ENCODE data around the gene FRYL. TPM values are rescaled to one million over a fixed set of nuclear protein-coding genes. Genes with fewer than 3 reads are reported as not detected.
A peak's percentile ranks its signal among the peaks of the same experiment; 100 is the strongest.
"Not testable (repeated sequence)": the region's sequence is repeated elsewhere in the genome, so short reads cannot be mapped to it uniquely, and the experiment has no call there.

FRYL gene
- polyA plus RNA-seq, 1 donor from 2014 or later = 29.6 TPM

DNA sequence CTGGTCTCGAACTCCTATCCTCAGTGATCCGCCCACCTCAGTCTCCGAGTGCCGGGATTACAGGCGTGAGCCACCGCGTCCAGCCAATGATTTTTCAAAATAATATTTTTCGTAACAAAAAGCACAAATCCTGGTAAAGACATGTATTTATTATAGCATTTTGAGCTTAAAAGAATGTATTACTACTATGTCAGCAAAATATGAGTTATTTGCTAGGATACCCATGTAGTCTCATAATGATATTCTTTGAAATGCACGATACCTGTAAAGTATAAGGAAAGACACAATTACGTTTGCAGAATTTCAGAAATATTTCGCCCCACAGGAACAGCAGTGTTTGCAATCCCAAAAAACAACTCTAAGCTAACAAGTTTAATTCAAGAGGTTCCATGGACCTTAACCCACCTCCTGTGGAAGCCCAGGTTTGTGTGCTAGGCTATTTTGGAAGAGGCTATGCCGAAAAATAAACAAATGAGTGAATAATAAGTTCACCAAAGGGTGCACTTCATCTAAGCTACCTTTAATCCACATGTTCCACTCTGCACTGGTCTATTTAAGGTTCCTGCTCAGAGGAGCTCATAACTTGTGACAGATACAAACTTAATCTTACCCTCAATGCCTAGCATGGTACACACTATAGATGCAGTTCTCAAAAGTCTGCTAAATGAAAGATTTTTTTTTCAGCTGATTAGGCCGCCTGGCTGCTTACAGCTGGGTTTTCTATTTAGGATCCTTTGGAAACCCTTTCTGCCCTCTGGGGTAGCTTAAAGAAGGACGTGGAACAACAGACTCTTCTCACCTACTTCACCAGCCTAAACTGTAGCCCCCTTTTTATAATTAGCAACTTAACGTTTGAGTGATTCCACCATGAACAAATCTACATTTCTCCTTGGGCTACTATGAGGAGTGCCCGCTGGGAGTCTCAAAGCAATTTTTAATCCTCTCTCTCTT lies 5.0 kb downstream of the FRYL start:
- Mint-ChIP-seq H3K27me3 (no peaks in the 10 kb centered on the region), H3K9me3 (no peaks in the 10 kb centered on the region), H3K36me3 (no peaks in the 10 kb centered on the region), H3K4me3 (peak overlapping the region in 2 of 4 donors; percentile 12 to 48), H3K4me1 (peaks cover 41 to 60% (median 43%) of the 10 kb centered on the region in 3 donors), H3K27ac (peak overlapping the region in 1 of 3 donors; percentile 37)

DNA sequence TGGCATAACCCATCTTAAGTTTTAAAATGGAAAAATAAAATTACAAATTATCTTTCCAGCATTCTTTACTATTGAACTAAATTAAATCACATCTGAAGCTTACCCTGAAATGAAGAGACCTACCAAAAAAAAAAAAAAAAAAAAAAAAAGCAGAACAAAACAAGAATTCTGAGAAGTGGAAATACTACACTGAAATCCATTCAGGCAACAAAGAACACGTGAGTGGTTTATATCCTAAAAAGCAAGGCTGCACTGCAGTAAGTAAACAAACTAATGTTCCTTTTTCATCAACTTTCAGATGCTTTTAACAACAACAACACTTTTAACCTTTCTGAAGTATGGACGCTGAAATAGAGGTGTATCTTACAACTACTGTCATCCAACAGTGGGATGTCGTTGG lies 7.5 kb downstream of the FRYL start:
- Mint-ChIP-seq H3K9me3 (no peaks in the 10 kb centered on the region), H3K4me3 (peak overlapping the region in 1 of 4 donors; percentile 24), H3K27me3 (no peaks in the 10 kb centered on the region), H3K4me1 (peaks cover 39 to 58% (median 40%) of the 10 kb centered on the region in 3 donors), H3K27ac (peak overlapping the region in 1 of 3 donors; percentile 31), H3K36me3 (peaks cover 2% of the 10 kb centered on the region)

GRCh38 chr4:48767055-48767929 lies 12.8 kb downstream of the FRYL start:
- Mint-ChIP-seq H3K27ac (peak overlapping the region in 1 of 3 donors; percentile 77), H3K27me3 (no peaks in the 10 kb centered on the region), H3K4me3 (peak overlapping the region in 1 of 4 donors; percentile 39), H3K9me3 (no peaks in the 10 kb centered on the region), H3K36me3 (peaks cover 3% of the 10 kb centered on the region), H3K4me1 (peaks cover 36 to 49% (median 41%) of the 10 kb centered on the region in 3 donors)

- Mint-ChIP-seq H3K4me3 (peak overlapping the region in 2 of 4 donors; percentile 12 to 34), H3K27me3 (no peaks in the 10 kb centered on the region), H3K27ac (peak overlapping the region in 2 of 3 donors; percentile 38 to 64), H3K4me1 (peaks cover 33 to 45% (median 42%) of the 10 kb centered on the region in 3 donors), H3K36me3 (peaks cover 3% of the 10 kb centered on the region), H3K9me3 (no peaks in the 10 kb centered on the region)
These were observed 13.8 kb downstream of the FRYL start for GRCh38 chr4:48766131-48766792.

DNA sequence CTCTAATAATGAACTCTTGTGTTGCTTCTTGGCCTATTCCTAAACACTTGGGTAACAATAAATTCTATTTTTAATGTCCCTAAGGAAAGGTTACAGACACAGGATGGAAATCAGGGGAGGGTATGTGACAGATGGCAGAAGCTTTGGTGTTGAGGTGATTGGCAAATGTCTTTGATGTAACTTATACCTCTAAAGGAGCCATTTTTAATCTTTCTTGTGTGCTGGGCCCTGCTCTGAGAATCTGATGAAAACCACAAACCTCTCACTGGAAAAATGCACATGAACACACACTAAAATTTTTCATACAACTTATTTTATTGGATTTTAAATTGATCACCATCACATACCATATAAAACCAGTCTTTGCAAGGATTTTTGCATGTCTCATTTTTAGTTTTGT lies 17.7 kb downstream of the FRYL start:
- Mint-ChIP-seq H3K4me1 (peaks cover 31 to 38% (median 33%) of the 10 kb centered on the region in 3 donors), H3K27ac (no peak overlapping the region)

DNA sequence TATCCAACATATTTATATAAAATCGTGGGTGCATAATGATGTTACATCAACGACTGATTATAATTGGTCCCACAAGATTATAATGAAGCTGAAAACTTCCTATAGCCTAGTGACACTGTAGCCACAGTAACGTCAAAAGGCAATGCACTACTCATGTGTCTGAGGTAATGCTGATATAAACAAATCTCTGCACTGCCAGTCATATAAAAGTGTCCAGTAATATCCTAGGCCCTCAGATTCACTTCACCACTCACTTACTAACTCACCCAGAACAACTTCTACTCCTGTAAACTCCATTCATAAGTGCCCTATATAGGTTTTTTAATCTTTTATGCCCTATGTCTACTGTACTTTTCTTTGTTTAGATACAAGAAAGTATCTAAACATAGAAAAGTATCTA lies 18.8 kb downstream of the FRYL start:
- peaks cover 28 to 34% (median 30%) of the 10 kb centered on the region in 3 donors for H3K4me1 Mint-ChIP-seq
- H3K27me3 Mint-ChIP-seq = no peaks in the 10 kb centered on the region
- no peak overlapping the region for H3K4me3 Mint-ChIP-seq
- no peaks in the 10 kb centered on the region for H3K9me3 Mint-ChIP-seq
- H3K36me3 Mint-ChIP-seq = peaks cover 2% of the 10 kb centered on the region
- H3K27ac Mint-ChIP-seq = no peak overlapping the region

More for the DNA sequence above, 17.7 kb downstream of the FRYL start:
- no peak overlapping the region for H3K4me3 Mint-ChIP-seq
- no peaks in the 10 kb centered on the region for H3K27me3 Mint-ChIP-seq
- no peaks in the 10 kb centered on the region for H3K9me3 Mint-ChIP-seq
- H3K36me3 Mint-ChIP-seq = peaks cover 3% of the 10 kb centered on the region

- not testable (repeated sequence) for H3K36me3 Mint-ChIP-seq, H3K27ac Mint-ChIP-seq, H3K9me3 Mint-ChIP-seq, H3K27me3 Mint-ChIP-seq, H3K4me3 Mint-ChIP-seq
- peaks cover 17 to 25% (median 23%) of the 10 kb centered on the region in 3 donors for H3K4me1 Mint-ChIP-seq
These were observed 21.4 kb downstream of the FRYL start for GRCh38 chr4:48758703-48759102.

DNA sequence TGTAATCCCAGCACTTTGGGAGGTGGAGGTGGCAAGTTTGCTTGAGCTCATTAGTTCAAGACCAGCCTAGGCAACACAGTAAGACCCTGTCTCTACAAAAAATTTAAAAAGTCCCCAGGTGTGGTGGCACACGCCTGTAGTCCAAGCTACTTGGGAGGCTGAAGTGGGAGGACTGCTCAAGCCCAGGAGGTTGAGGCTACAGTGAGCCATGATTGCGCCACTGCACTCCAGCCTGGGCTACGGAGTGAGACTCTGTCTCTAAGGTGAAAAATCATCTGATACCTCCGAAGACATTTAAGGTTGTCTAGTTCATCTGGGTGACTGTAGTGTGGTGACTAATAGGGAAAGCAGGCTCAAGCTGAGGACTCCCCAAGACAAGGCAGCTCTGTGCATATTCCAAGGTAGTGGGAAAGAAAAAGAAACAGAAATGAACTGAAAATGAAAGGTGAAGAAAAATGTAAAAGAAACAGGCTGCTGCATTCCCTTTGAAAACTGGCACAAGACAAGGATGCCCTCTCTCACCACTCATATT lies 23.3 kb downstream of the FRYL start:
- Mint-ChIP-seq H3K27ac (no peak overlapping the region), H3K4me1 (peaks cover 26 to 42% (median 36%) of the 10 kb centered on the region in 3 donors), H3K27me3 (no peaks in the 10 kb centered on the region), H3K9me3 (peaks cover 0 to 2% (median 0%) of the 10 kb centered on the region in 3 donors), H3K36me3 (peaks cover 2% of the 10 kb centered on the region), H3K4me3 (no peak overlapping the region)

GRCh38 chr4:48755281-48755680 lies 24.8 kb downstream of the FRYL start:
- H3K4me1 Mint-ChIP-seq = peaks cover 36 to 48% (median 48%) of the 10 kb centered on the region in 3 donors
- H3K36me3 Mint-ChIP-seq = peaks cover 2% of the 10 kb centered on the region
- no peaks in the 10 kb centered on the region for H3K27me3 Mint-ChIP-seq
- H3K27ac Mint-ChIP-seq = no peak overlapping the region
- H3K4me3 Mint-ChIP-seq = no peak overlapping the region
- H3K9me3 Mint-ChIP-seq = peaks cover 0 to 2% (median 0%) of the 10 kb centered on the region in 3 donors

DNA sequence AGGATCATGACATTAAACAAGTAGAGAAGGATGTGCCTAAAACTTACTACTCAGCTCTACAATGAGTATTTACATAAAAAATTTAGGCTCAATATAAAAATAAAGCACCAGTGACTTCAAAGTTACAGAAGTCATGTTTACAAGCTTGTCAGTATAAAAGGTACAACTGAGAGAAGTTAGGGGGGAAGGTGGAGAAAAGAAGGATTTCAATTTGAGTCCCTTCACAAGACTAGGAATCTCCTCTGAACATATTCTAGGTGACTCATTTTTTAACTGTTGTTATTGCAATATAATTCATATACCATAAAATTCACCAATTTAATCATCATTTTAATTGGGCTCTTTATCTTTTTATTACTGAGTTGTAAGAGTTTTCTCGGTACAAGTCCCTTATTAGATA lies 26.9 kb downstream of the FRYL start:
- Mint-ChIP-seq H3K4me3 (no peak overlapping the region), H3K27ac (peak overlapping the region in 1 of 3 donors; percentile 53), H3K27me3 (no peaks in the 10 kb centered on the region), H3K4me1 (peaks cover 44 to 49% (median 47%) of the 10 kb centered on the region in 3 donors), H3K36me3 (peaks cover 2% of the 10 kb centered on the region), H3K9me3 (peaks cover 0 to 2% (median 0%) of the 10 kb centered on the region in 3 donors)

DNA sequence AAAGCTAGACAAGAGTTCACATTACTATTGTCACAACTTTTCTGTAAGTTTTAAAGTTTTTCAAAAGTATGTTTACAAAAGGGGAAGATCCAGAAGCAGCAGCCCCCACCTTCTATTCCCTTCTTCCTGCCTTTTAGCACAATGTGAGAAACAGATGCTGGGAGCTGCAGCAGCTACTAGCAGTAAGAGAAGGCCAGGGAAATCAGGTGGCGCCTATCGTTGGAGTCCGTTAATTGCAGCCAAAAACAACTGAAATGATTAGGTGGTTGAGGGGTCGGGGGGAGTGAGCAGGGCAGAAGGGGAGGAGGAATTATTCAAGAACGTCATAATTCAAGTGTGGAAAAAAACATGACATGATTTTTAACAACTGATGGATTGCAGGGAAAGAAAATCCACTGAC lies 27.4 kb downstream of the FRYL start:
- peaks cover 44 to 48% (median 46%) of the 10 kb centered on the region in 3 donors for H3K4me1 Mint-ChIP-seq
- H3K4me3 Mint-ChIP-seq = no peak overlapping the region
- H3K27me3 Mint-ChIP-seq = no peaks in the 10 kb centered on the region
- H3K9me3 Mint-ChIP-seq = peaks cover 0 to 2% (median 0%) of the 10 kb centered on the region in 3 donors
- H3K27ac Mint-ChIP-seq = peak overlapping the region in 2 of 3 donors; percentile 42 to 53
- H3K36me3 Mint-ChIP-seq = peaks cover 2% of the 10 kb centered on the region

- Mint-ChIP-seq H3K27me3 (no peaks in the 10 kb centered on the region), H3K4me3 (no peak overlapping the region), H3K36me3 (peaks cover 2% of the 10 kb centered on the region), H3K4me1 (peaks cover 42 to 51% (median 44%) of the 10 kb centered on the region in 3 donors), H3K9me3 (peaks cover 0 to 2% (median 0%) of the 10 kb centered on the region in 3 donors), H3K27ac (peak overlapping the region in 1 of 3 donors; percentile 27)
These were observed 27.8 kb downstream of the FRYL start for GRCh38 chr4:48752246-48752645.

GRCh38 chr4:48748949-48749596 lies 31.0 kb downstream of the FRYL start:
- H3K27ac Mint-ChIP-seq = no peak overlapping the region
- peaks cover 37 to 55% (median 49%) of the 10 kb centered on the region in 3 donors for H3K4me1 Mint-ChIP-seq
- H3K27me3 Mint-ChIP-seq = no peaks in the 10 kb centered on the region
- H3K9me3 Mint-ChIP-seq = peaks cover 0 to 2% (median 0%) of the 10 kb centered on the region in 3 donors
- H3K4me3 Mint-ChIP-seq = no peak overlapping the region
- H3K36me3 Mint-ChIP-seq = peaks cover 2% of the 10 kb centered on the region
